Stimulated activated CD4-positive, alpha-beta T cell treated with anti-CD3 and anti-CD28 coated beads, Interleukin-4, amount 100 ng/mL, for 4 hours (primary cell): ENCODE measurements around the gene LIPM.
"Not testable (repeated sequence)": the region's sequence is repeated elsewhere in the genome, so short reads cannot be mapped to it uniquely, and the experiment has no call there.

Experiments
- DNase-seq, 2 experiments: peaks; one replicate each; pipeline ENCODE4 v3.0.0-alpha.2; 2020

Gene LIPM

GRCh38 chr10:88804083-88804812 lies 1.7 kb downstream of the LIPM start:
- no peak for DNase-seq

DNA sequence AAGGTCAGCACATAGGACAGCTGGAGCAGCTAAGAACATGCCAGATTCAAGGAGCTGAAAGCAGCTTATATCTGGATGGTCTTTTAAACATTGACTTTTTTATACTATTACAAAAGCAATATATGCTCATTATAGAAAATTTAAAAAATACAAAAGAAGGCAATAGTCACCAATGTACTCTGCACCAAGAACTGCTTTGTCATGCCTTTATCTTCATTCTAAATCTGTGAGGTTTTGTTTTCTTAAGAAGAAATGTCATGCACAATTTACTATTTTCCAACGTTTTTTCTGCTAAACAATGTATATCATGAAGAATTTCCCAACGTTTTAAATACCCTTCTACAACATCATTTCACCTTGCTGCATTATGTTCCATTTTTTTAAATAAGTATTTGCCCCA lies 2.8 kb downstream of the LIPM start:
- no peak for DNase-seq

DNA sequence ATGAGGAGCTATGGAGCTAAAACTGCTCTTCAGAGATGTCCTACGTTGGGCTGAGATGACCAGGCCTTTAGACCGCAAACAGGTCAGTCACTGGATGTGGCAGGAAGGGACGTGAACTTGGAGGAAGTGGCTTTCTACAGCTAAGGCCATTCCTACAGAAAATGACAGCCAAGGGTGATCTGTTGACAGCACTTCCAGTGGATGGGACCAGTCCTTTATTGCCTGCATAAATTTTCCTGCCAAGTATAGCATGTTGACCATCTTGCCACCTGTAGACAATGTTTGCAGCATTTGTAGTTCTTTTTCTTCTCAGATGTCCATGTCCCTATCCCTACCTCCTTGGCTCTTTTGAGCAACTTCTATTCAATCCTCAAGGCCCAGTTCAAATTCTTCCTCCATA lies 3.4 kb downstream of the LIPM start:
- DNase-seq: no peak

DNA sequence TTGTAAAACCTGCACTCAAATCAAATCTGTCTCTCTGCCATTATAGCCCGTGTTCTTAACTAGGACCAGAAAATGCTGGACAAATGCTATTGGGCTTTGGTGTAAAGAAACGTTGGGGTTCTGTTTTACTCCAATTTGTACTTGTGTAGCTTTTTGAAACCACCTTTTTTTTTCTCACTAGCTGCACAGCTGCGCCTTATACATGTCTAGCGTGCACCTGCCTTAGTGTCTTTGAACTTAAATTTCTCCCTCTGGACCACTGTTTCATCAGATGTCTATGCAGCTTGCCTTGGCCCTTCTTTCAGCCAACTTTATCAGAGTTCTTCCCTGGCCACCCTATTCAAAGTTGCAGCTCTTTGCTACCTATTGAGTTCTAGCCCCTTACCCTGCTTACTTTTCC lies 7.1 kb downstream of the LIPM start:
- no peak for DNase-seq

GRCh38 chr10:88810196-88810961 lies 7.8 kb downstream of the LIPM start:
- peak in 1 of 2 experiments; percentile 27 for DNase-seq

DNA sequence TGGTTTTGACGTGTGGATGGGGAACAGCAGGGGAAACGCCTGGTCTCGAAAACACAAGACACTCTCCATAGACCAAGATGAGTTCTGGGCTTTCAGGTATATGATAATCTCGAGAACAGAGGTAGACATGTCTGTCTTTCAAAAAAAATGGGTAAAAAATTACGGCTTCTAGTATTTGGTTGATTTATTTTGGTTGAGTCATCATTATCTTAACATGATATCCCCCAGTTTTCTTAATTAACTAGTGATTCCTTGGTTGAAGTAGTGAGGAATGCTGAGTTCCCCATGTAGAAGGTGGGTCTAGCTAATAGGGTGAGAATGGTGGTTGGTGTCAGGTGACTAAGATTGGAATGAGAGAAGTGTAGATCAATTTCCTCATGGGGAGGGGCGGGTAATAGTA lies 10.7 kb downstream of the LIPM start:
- no peak for DNase-seq

GRCh38 chr10:88819290-88819689 lies 16.8 kb downstream of the LIPM start:
- no peak for DNase-seq

DNA sequence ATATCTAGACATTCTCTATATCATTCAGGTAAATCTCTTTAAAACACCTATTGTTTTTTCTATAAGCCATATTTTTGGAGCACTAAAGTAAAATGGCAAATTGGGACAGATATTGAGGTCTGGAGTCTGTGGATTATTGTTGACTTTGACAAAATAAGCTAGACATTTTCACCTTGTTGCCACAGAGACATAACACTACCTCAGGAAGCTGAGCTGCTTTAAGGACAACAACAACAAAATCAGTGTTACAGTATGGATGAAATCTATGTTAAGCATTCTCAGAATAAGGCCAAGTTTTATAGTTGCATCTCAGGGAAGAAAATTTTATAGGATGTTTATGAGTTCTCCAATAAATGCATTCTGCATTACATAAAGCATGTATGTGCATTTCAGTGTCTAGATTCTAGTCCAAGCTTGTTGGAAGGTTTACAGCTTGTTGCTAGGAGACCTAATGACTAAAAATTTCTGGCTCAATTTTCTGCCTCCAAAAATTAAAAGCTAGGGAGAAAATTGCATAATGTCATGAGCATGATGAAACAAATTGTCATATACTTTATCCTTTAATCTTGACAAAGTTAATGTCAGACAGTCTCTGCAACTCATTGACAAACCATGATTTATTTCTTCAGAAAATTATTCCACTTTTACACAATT lies 18.3 kb downstream of the LIPM start:
- no peak for DNase-seq

DNA sequence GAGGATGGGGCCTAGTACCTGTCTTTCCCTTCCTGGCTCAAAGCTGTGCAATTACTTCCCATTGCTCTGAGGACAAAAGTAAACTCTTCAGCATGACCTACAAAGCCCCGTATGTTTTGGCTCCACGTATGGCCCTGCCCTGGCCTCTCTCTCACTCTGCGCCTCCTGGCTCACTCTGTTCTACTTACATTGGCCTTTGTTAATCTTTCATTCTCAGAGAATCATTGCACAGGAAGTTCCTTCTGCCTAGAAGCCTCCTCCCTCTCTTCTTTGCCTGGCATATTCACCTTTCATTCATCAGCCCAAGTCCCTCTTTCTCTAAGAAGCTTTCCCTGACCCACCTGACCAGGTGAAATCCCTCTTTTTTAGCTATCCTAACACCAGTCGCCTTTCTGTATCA lies 23.9 kb downstream of the LIPM start:
- DNase-seq: no peak

- DNase-seq: no peak
These were observed 25.1 kb downstream of the LIPM start for GRCh38 chr10:88827671-88828070.

DNA sequence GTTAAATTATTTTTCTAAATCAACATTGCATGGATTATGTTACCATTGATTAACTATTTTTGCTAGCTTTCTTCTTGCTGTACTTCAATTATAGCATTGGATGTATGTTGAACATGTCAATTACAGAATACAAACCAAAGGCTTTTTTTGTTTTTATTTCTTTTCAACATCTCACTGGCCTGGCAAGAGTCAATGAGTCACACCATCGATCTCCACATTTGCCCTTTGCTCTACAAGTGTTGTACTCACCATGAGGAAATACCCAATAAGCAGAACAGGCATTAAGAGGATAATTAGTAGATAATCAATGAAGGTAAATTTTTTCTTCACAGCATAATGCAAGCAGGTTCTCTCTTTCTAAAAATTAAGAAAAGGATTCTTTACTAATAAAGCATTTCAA lies 25.8 kb downstream of the LIPM start:
- no peak for DNase-seq

DNA sequence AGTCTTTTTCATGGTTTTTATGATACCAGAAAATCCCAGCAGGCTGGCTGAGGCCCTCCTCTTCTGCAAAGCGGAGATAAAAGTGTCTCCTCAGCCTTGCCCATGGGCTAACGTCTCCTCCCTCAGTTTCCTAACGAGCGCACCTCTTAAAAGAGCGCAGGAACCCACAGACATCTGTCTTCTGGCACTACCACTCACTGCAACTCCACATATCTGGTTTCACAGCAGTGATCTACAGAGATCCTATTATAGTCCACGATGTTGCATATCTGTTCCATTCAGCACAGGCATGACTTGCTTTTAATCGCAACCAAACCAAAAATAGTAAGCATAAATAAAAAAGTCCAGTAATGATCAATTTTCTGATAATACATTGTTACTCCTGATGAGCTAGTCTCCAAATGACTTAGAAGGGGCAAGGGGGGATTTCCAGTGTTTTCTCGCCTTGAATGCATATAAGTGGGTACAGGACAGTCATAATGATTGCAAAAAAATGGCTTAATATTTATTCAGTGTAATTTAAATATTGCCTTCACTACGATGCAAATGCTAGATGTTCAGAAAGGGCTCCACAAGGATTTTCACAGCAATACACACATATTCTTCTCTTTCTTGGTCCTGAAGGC lies 28.2 kb downstream of the LIPM start:
- DNase-seq: no peak

- peak in 1 of 2 experiments; percentile 34 for DNase-seq
These were observed 29.2 kb downstream of the LIPM start for GRCh38 chr10:88831709-88832108.

DNA sequence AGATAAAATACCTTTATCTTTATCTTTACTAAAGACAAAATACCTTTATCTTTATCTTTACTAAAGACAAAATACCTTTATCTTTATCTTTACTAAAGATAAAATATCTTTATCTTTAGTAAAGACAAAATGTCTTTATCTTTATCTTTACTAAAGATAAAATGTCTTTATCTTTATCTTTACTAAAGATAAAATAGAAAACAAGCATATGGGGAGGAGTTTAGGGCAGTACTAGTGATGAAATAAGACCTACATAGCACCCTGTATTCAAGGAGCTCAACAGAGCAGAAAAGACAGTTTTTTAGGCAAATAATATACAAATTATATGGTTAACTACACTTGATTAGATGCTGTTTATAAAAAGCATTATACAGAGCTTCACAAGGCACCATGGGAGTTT lies 29.8 kb downstream of the LIPM start:
- DNase-seq: no peak

- no peak for DNase-seq
These were observed 30.6 kb downstream of the LIPM start for GRCh38 chr10:88833156-88833555.

- DNase-seq: no peak
These were observed 31.2 kb downstream of the LIPM start for GRCh38 chr10:88833723-88834122.

DNA sequence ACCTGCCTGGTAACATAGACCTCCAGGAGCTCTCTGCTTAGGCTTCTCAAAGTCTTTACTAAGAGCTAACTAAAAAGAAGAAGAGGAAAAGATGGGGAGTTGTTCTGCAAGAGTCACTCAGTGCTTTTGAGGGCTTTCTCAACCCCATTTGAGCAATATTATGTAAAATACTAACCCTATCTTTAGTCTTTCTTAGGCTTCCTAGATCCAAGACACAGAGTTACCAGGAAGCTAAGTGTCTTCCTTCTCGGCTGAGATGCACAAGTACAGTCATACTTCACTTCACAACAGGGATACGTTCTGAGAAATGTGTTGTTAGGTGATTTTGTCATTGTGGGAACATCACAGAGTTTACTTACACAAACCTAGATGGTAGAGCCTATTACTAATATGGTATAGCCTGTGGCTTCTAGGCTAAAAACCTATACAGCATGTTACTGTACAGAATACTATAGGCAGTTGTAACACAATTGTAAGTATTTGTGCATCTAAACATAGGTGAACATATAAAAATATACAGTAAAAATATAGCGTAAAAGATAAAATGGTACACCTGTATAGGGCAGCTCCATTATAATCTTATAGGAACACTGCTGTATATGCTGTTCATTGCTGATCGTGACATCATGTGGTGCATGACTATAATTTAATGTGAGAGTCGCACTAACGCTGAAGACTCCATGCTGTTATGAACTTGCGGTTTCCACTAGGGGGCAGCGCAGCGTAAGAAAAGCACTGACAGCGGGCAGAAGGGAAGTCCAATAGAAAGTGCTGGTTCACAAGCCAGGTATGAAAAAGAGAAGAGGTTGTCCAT lies 32.8 kb downstream of the LIPM start:
- DNase-seq: peak; percentile 80 to 85

DNA sequence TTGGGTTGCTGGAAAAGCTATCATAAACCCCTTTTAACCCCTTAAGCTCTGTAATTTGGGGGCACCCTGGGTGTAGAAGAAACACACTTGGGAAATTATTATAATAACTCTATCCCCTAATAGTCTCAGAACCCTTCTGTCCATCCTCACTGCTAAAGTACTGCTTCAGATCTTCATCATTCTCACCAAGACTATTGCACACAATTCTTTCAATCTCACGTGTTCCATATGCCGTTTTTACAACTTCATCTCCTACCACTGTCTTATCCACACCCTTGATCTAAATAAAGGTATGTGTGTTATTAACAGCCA lies 33.3 kb downstream of the LIPM start:
- DNase-seq: no peak

DNA sequence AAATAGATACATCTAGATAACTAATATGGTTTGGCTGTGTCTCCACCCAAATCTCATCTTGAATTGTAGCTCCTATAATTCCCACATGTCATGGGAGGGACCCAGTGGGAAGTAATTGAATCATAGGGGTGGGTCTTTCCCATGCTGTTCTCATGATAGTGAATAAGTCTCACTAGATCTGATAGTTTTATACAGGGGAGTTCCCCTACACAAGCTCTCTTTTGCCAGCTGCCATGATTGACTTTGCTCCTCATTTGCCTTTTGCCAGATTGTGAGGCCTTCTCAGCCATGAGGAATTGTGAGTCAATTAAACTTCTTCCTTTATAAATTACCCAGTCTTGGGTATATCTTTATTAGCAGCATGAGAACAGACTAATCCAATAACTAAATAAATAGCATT lies 35.1 kb downstream of the LIPM start:
- DNase-seq: not testable (repeated sequence)

GRCh38 chr10:88838766-88839350 lies 36.3 kb downstream of the LIPM start:
- no peak for DNase-seq

GRCh38 chr10:88840104-88840503 lies 37.6 kb downstream of the LIPM start:
- DNase-seq: no peak

DNA sequence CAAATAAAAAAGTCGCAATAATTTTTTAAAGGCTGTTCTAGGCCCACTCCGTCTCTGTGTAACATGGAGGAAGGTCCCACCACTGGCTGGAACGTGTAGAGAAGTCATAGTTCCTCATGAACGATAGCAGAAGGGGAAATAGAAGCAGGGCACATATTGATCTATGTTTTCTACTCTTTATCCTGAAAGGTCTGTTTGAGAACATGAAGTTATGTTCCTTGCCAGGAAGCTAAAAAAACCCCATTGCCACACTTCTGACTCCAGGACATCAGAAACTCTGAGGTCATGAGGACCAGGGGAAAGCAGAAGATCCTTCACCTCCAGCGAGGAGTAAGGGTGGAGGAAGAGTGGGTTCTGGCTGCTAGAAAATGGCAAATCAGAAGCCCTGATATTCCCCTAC lies 38.4 kb downstream of the LIPM start:
- no peak for DNase-seq
